Measurements from ENCODE around the gene MCM9.

GRCh38 chr6:118908441-118908840 is 26.5 kb downstream of the MCM9 start:
- TF ChIP-seq CTCF (IDR thresholded peaks at IDR 0.05) = no peak
- no peak for TF ChIP-seq POLR2A (IDR thresholded peaks at IDR 0.05)

Measured in Peyer's patch (tissue), 4 donors.